Tibial nerve (tissue), 4 donors: Measurements from ENCODE around the gene KIRREL1.

ENCODE experiments used
- EP300 ChIP-seq, 2 donors: sonication (generic); formaldehyde crosslinking; IDR thresholded peaks; one replicate each; pipeline ENCODE4 v1.6.1; 2017; ENCODE audit warnings: antibody characterized with exemption in 2 of 2, mild to moderate bottlenecking in 1 of 2
- POLR2A ChIP-seq, 2 donors: fragments of 450-650 bp; IDR thresholded peaks; one replicate each; pipeline ENCODE4 v1.6.1; 2017; ENCODE audit warnings: antibody characterized with exemption in 2 of 2, mild to moderate bottlenecking in 2 of 2, moderate library complexity in 2 of 2
- TF ChIP-seq, protein P1 (sequence below), 5 experiments: fragments of 200-600 bp in 3 of 5; fragments of 450-650 bp in 2 of 5; sonication (generic) in 3 of 5; IDR thresholded peaks; one replicate each; pipeline ENCODE4 v1.5.1; 2016 to 2019; ENCODE audit warnings: antibody characterized with exemption in 5 of 5, mild to moderate bottlenecking in 3 of 5, moderate library complexity in 2 of 5

DNA sequence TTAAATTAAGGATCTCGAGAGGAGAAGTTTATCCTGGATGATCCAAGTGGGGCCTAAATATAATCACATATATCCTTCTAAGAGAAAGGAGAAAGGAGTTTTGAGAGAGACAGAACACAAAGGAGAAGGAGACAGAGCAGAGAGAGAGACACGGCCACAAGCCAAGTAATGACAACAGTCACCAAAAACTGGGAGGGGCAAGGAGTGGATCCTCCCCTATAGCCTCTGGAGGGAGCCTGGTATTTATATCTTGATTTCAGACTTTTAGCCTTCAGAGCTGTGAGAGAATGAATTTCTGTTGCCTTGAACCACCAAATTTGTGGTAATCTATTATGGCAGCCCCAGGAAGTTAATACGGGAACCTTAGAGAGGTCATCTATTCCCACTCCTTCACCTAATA is 137.8 kb downstream of the KIRREL1 start:
- TF ChIP-seq, protein P1, sequence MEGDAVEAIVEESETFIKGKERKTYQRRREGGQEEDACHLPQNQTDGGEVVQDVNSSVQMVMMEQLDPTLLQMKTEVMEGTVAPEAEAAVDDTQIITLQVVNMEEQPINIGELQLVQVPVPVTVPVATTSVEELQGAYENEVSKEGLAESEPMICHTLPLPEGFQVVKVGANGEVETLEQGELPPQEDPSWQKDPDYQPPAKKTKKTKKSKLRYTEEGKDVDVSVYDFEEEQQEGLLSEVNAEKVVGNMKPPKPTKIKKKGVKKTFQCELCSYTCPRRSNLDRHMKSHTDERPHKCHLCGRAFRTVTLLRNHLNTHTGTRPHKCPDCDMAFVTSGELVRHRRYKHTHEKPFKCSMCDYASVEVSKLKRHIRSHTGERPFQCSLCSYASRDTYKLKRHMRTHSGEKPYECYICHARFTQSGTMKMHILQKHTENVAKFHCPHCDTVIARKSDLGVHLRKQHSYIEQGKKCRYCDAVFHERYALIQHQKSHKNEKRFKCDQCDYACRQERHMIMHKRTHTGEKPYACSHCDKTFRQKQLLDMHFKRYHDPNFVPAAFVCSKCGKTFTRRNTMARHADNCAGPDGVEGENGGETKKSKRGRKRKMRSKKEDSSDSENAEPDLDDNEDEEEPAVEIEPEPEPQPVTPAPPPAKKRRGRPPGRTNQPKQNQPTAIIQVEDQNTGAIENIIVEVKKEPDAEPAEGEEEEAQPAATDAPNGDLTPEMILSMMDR (IDR thresholded peaks at IDR 0.05) = no peak
- TF ChIP-seq EP300 (IDR thresholded peaks at IDR 0.05) (no peak), POLR2A (IDR thresholded peaks at IDR 0.05) (no peak)
